GM18951 (cell line): ENCODE data around the gene TUSC2.
"Not testable (repeated sequence)": the region's sequence is repeated elsewhere in the genome, so short reads cannot be mapped to it uniquely, and the experiment has no call there.

Experiments
- POLR2A ChIP-seq: IDR thresholded peaks from 4 replicates; pipeline ENCODE4 v1.6.1; 2011; ENCODE audit warnings: mild to moderate bottlenecking; ENCODE audit not compliant: insufficient read length, insufficient read depth; ENCODE audit errors: extremely low read depth
- in situ Hi-C: fragments of 300-500 bp; cut with MboI; formaldehyde crosslinking; loops from one replicate; pipeline ENCODE4 v1.12.0; 2022; ENCODE audit warnings: low sequenced_read_pairs, mixed read lengths, inconsistent platforms; ENCODE audit not compliant: unreplicated experiment

TUSC2 gene

GRCh38 chr3:50322115-50322385, 6.0 kb downstream of the TUSC2 start:
- in situ Hi-C loops = no loop called here

GRCh38 chr3:50321336-50322114, 6.5 kb downstream of the TUSC2 start:
- TF ChIP-seq POLR2A = peak; percentile 85
- in situ Hi-C loops = no loop called here

More at GRCh38 chr3:50322115-50322385, 6.0 kb downstream of the TUSC2 start:
- no peak for TF ChIP-seq POLR2A

- no peak for TF ChIP-seq POLR2A
- in situ Hi-C loops = no loop called here
Observed at GRCh38 chr3:50320853-50321335, 7.1 kb downstream of the TUSC2 start.

GRCh38 chr3:50319894-50320625, 8.0 kb downstream of the TUSC2 start:
- in situ Hi-C loops = no loop called here
- TF ChIP-seq POLR2A = no peak

- TF ChIP-seq POLR2A = no peak
- in situ Hi-C loops = no loop called here
Observed at GRCh38 chr3:50319181-50319893, 8.7 kb downstream of the TUSC2 start.

- TF ChIP-seq POLR2A = no peak
- in situ Hi-C loops = no loop called here
Observed at GRCh38 chr3:50318615-50319014, 9.4 kb downstream of the TUSC2 start.

GRCh38 chr3:50318163-50318562, 9.9 kb downstream of the TUSC2 start:
- in situ Hi-C loops = no loop called here
- no peak for TF ChIP-seq POLR2A

- in situ Hi-C loops = no loop called here
Observed at GRCh38 chr3:50317300-50317699, 10.7 kb downstream of the TUSC2 start.

GRCh38 chr3:50316657-50317242, 11.3 kb downstream of the TUSC2 start:
- in situ Hi-C loops = no loop called here
- TF ChIP-seq POLR2A = no peak

More at GRCh38 chr3:50317300-50317699, 10.7 kb downstream of the TUSC2 start:
- no peak for TF ChIP-seq POLR2A

- no peak for TF ChIP-seq POLR2A
- in situ Hi-C loops = no loop called here
Observed at GRCh38 chr3:50314816-50315215, 13.2 kb downstream of the TUSC2 start.

GRCh38 chr3:50314342-50314741, 13.7 kb downstream of the TUSC2 start:
- in situ Hi-C loops = no loop called here
- no peak for TF ChIP-seq POLR2A

GRCh38 chr3:50312041-50312440, 16.0 kb downstream of the TUSC2 start:
- in situ Hi-C loops = not testable (repeated sequence)

GRCh38 chr3:50304601-50305000, 23.4 kb downstream of the TUSC2 start:
- in situ Hi-C loops = no loop called here
- no peak for TF ChIP-seq POLR2A
